K562 (cell line): ENCODE measurements around the gene ZDHHC20. TPM values are rescaled to one million over a fixed set of nuclear protein-coding genes. Genes with fewer than 3 reads are reported as not detected.

ENCODE experiments used
- ATAC-seq: fragments of 200-7000 bp; cut with Tn5 transposase; 3 replicates; pipeline ENCODE4 v1.9.1; 2020; ENCODE audit warnings: moderate library complexity
- BruUV-seq: library from RNA; stranded (reverse); fragments of 400-500 nt; replicated peaks from 2 replicates; lab custom pipeline; 2021; lab: Mats Ljungman, UMichigan
- CTCF ChIA-PET: fragments of 300-600 bp; formaldehyde crosslinking; extraction: SDS; loops from one replicate; lab custom pipeline; 2021; ENCODE audit warnings: low intra/inter-chr PET ratio; lab: Yijun Ruan, JAX
- POLR2A ChIA-PET: fragments of 300-600, 350-650 bp; sonication (Branson Sonifier 250); formaldehyde crosslinking; extraction: SDS; loops from one replicate; lab custom pipeline; 2021; ENCODE audit warnings: antibody characterized with exemption, inconsistent platforms; lab: Yijun Ruan, JAX
- DNase-seq, 4 experiments: peaks; one replicate each; pipeline versions ENCODE4 v3.0.0 to v3.0.0-alpha.2; 2011 to 2018; ENCODE audit warnings: low spot score in 3 of 4, mixed read lengths in 3 of 4; ENCODE audit errors: extremely low read depth in 1 of 4
- FAIRE-seq: peaks from 2 replicates; lab custom pipeline; 2011; peaks lifted over from hg19 to GRCh38; lab: Jason Lieb, UNC
- H2AFZ ChIP-seq: 2 replicates; pipeline ENCODE4 v1.6.0; 2011; ENCODE audit warnings: low read depth, low read length, control low read depth, inconsistent platforms
- H3K27ac ChIP-seq: fragments of 200-600 bp; 3 replicates; pipeline ENCODE4 v1.8.0; 2011; ENCODE audit warnings: low read depth, mild to moderate bottlenecking, control low read depth, inconsistent platforms, low read length, moderate library complexity, mixed read lengths; ENCODE audit errors: extremely low read depth
- H3K27me3 ChIP-seq, 2 experiments: fragments of 300-600 bp in 1 of 2; 2 replicates in 1 of 2; 3 replicates in 1 of 2; pipeline versions ENCODE4 v1.6.0 to v1.8.0; 2011; ENCODE audit warnings: inconsistent platforms in 2 of 2, low read length in 2 of 2, mild to moderate bottlenecking in 1 of 2, mixed read lengths in 1 of 2, moderate library complexity in 1 of 2; ENCODE audit not compliant: control insufficient read depth in 2 of 2, insufficient read depth in 2 of 2
- H3K36me3 ChIP-seq: fragments of 300-600 bp; 3 replicates; pipeline ENCODE4 v1.8.0; 2011; ENCODE audit warnings: mild to moderate bottlenecking, low read length, inconsistent platforms; ENCODE audit not compliant: control insufficient read depth, insufficient read depth
- H3K4me1 ChIP-seq, 2 experiments: fragments of 200-600 bp in 1 of 2; replicated peaks in 1 of 2; 2 replicates in 1 of 2; 3 replicates in 1 of 2; pipeline versions ENCODE4 v1.5.1 to v1.8.0; 2011; ENCODE audit warnings: inconsistent platforms in 2 of 2, low read length in 2 of 2, mild to moderate bottlenecking in 1 of 2, mixed read lengths in 1 of 2, moderate library complexity in 1 of 2; ENCODE audit not compliant: control insufficient read depth in 2 of 2, insufficient read depth in 2 of 2
- H3K4me2 ChIP-seq: 2 replicates; pipeline ENCODE4 v1.6.1; 2011; ENCODE audit warnings: low read length, control low read depth, inconsistent platforms, mixed read lengths; ENCODE audit not compliant: insufficient read depth
- H3K4me3 ChIP-seq: fragments of 200-600 bp; sonication (generic), shearing (Covaris generic); 2 replicates; pipeline ENCODE4 v1.5.1; 2016; ENCODE audit warnings: control low read depth, inconsistent platforms
- H3K79me2 ChIP-seq: fragments of 200-600 bp; 3 replicates; pipeline ENCODE4 v1.8.0; 2011; ENCODE audit warnings: low read length, inconsistent platforms; ENCODE audit not compliant: control insufficient read depth, insufficient read depth
- H3K9ac ChIP-seq, 2 experiments: 2 replicates each; pipeline versions ENCODE4 v1.6.0 to v1.6.1; 2011; ENCODE audit warnings: low read depth in 2 of 2, low read length in 2 of 2, control low read depth in 1 of 2, inconsistent platforms in 1 of 2, mild to moderate bottlenecking in 1 of 2, mixed read lengths in 1 of 2; ENCODE audit not compliant: insufficient read depth in 1 of 2
- H3K9me1 ChIP-seq: one replicate; pipeline ENCODE4 v1.6.0; 2011; ENCODE audit warnings: inconsistent platforms, mild to moderate bottlenecking, low read length, moderate library complexity; ENCODE audit not compliant: control insufficient read depth, insufficient read depth
- H3K9me3 ChIP-seq: replicated peaks from 2 replicates; pipeline ENCODE4 v1.5.1; 2011; ENCODE audit warnings: low read depth, low read length, inconsistent platforms; ENCODE audit not compliant: control insufficient read depth, insufficient read depth
- H4K20me1 ChIP-seq: replicated peaks from 2 replicates; pipeline ENCODE4 v1.6.1; 2011; ENCODE audit warnings: low read length, inconsistent platforms, mixed read lengths; ENCODE audit not compliant: control insufficient read depth, insufficient read depth
- KAT8 ChIP-seq: fragments of 450-650 bp; IDR thresholded peaks from 2 replicates; pipeline ENCODE4 v1.6.1; 2016; ENCODE audit warnings: low read depth, mild to moderate bottlenecking
- NFIC ChIP-seq: fragments of 450-650 bp; IDR thresholded peaks from 2 replicates; pipeline ENCODE4 v1.6.1; 2017; ENCODE audit warnings: mild to moderate bottlenecking, inconsistent platforms
- TAF9B ChIP-seq: fragments of 450-650 bp; IDR thresholded peaks from 2 replicates; pipeline ENCODE4 v1.6.1; 2018; ENCODE audit warnings: mild to moderate bottlenecking; ENCODE audit not compliant: partially characterized antibody
- WGBS: fragments of 100-300 bp; shearing (Covaris generic); methylation state at CpG from one replicate; pipeline ENCODE4 v1.1.6; 2016; ENCODE audit warnings: low coverage, mixed read lengths; ENCODE audit not compliant: insufficient coverage; ENCODE audit errors: missing lambda C conversion rate; 5-methylcytosine and 5-hydroxymethylcytosine counted together
- in situ Hi-C: fragments of 300-500 bp; cut with MboI; formaldehyde crosslinking; loops from 4 replicates; pipeline ENCODE4 v1.15.0; 2018; ENCODE audit warnings: inconsistent platforms, mixed read lengths
- intact Hi-C: fragments of 100-400 bp; cut with micrococcal nuclease; formaldehyde crosslinking; loops from 2 replicates; pipeline ENCODE4 v1.14.2; 2022
- polyA plus RNA-seq, 8 experiments: library from polyadenylated mRNA; depleted of rRNA in 4 of 8; stranded (reverse) in 5 of 8; unstranded in 3 of 8; fragments of >200 nt; fragmentation: Nextera tagmentation in 2 of 8; fragmentation: Illumina TruSeq in 1 of 8; extraction: Ambion mirVana in 2 of 8; extraction: Trizol in 1 of 8; gene quantifications; 2 replicates each; pipeline versions ENCODE4 v1.2.1 to v1.2.3, GENCODE V29; 2011 to 2014; ENCODE audit warnings: inconsistent platforms in 1 of 8, missing spikeins in 1 of 8
- total RNA-seq, 7 experiments: library from RNA; depleted of rRNA in 6 of 7; stranded (reverse); fragments of >200 nt in 6 of 7; fragmentation: Illumina TruSeq in 2 of 7; extraction: Trizol in 2 of 7; gene quantifications; 2 replicates each; pipeline versions ENCODE4 v1.2.1 to v1.2.3, GENCODE V29; 2011 to 2021; ENCODE audit warnings: low replicate concordance in 1 of 7

The ZDHHC20 gene
- total and polyA plus RNA-seq, 9 of the 15 experiments (the other 6 are each of a cell fraction or from before 2014, with no cell fraction given): 2.7 to 20.9 (median 15.8) TPM

DNA sequence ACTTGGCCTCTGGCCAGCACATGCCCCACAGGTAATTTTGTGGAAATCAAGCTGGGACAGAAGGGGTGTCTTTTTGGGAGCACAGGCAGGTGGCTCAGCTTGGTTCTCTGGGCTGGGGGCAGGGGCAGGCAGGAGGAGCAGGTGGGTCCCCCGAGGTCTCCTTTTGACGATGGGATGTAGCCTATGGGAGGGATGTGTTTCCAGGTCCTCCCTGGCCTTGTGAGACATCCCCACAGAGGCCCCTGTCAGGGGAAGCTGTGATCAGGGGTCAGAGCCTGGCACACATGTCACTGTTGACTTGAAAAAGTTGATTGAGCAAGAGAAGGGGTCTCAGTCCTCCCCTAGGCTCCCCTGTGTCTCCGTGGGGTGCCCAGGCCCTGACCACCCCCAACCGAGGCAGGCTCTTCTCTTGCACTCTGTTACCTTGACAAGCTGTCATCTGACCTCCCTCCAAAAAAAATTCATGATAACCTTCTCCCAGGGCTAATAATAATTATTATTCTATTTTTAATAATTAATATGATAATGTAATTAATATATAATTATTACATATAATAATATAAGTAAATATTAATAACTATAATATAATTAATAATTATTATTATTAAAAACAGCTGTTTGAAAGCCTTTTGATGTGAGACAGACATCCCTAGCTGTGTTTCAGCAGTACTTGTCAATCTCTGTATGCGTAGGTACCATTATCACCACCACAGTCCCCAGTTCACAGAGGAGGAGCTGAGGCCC lies 116.2 kb downstream of the ZDHHC20 start:
- Histone ChIP-seq H3K27ac (no peak overlapping the region), H3K79me2 (no peaks in the 10 kb centered on the region), H4K20me1 (no peaks in the 10 kb centered on the region), H3K4me1 (no peaks in the 10 kb centered on the region; a peak in 1 of 5 replicates), H3K9me1 (no peaks in the 10 kb centered on the region), H3K4me2 (no peak overlapping the region), H3K9ac (no peak overlapping the region), H3K4me3 (no peak overlapping the region), H2AFZ (no peak overlapping the region), H3K9me3 (no peaks in the 10 kb centered on the region), H3K36me3 (no peaks in the 10 kb centered on the region), H3K27me3 (peaks cover 0 to 8% of the 10 kb centered on the region in 2 experiments; a peak in 3 of 5 replicates)
- BruUV-seq: no TSS peak
- intact Hi-C loops: no loop called here
- ATAC-seq (no peak), DNase-seq (no peak), FAIRE-seq (no peak)
- ChIA-PET CTCF (no interaction called here), POLR2A (no interaction called here)
- in situ Hi-C loops: no loop called here
- 13% methylated on average over 4 of the region's 5 CpGs for WGBS
- TF ChIP-seq TAF9B: no peak
- 0 out of 2 replicates have a peak, but pooled peaks have one; percentile 21 for TF ChIP-seq NFIC
- TF ChIP-seq, all 486 proteins: peak for 1

DNA sequence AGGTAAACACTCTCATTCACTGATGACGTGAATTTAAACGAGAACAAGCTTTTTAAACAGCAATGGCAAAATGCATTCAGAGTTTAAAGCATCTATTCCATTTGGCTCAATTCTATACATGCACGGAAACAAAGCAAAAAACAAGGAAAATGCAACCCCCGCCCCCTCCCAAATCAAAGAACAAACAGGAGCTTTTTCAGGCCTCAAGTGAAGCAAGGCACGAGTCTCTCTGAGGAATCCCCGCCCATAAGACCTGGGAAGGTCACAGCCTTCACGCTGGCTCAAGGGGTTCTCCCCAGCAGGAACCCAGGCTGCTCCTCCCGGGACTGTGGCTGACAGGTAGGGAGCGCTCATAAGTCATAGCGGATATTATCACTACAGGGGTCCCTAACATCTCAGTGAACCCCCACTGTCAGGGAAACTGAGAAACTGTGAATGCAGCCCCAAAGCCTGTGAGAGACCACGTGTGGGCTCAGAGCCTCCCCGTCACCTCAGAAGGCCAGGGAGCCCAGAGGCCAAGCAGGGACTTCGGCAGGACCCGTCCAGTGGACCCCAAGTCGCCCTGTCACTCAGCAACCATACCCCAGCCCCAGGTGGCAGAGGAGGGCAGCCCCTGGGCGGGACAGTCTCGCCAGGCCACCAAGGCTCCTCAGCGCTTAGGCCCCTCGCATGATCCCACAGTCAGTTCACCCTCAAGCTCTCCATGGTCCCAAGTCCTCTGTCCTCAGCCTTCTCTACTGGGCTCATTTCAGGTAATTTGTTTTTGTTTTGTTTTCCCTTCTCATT lies 117.3 kb downstream of the ZDHHC20 start:
- no peaks in the 10 kb centered on the region for H3K9me3 ChIP-seq
- no peak overlapping the region for H2AFZ ChIP-seq
- ATAC-seq (peak; percentile 26; the same call in 1 of the 3 replicates), FAIRE-seq (no peak), DNase-seq (no peak)
- CTCF ChIA-PET: no interaction called here
- no peaks in the 10 kb centered on the region for H3K79me2 ChIP-seq
- 8% methylated on average over 11 of the region's 19 CpGs for WGBS
- no peak overlapping the region for H3K27ac ChIP-seq
- in situ Hi-C loops (no loop called here), intact Hi-C loops (no loop called here)
- no peaks in the 10 kb centered on the region for H3K9me1 ChIP-seq
- H4K20me1 ChIP-seq: no peaks in the 10 kb centered on the region
- H3K9ac ChIP-seq: no peak overlapping the region
- H3K4me2 ChIP-seq: no peak overlapping the region
- no peak overlapping the region for H3K4me3 ChIP-seq
- no peaks in the 10 kb centered on the region for H3K4me1 ChIP-seq
- H3K36me3 ChIP-seq: no peaks in the 10 kb centered on the region
- peaks cover 0 to 8% of the 10 kb centered on the region in 2 experiments; a peak in 3 of 5 replicates for H3K27me3 ChIP-seq
- POLR2A ChIA-PET: interaction anchor here (1.1 kb wide), 1 partner anchor 15 kb away, joined by 3 read pairs; no protein-coding TSS in a partner anchor
- BruUV-seq: no TSS peak
- no peak for TF ChIP-seq KAT8
